K562 (cell line): ENCODE measurements around the gene NDP. TPM values are rescaled to one million over a fixed set of nuclear protein-coding genes. Genes with fewer than 3 reads are reported as not detected.

Experiments
- ATAC-seq: fragments of 200-7000 bp; cut with Tn5 transposase; 3 replicates; pipeline ENCODE4 v1.9.1; 2020; ENCODE audit warnings: moderate library complexity
- BruUV-seq: library from RNA; stranded (reverse); fragments of 400-500 nt; replicated peaks from 2 replicates; lab custom pipeline; 2021; lab: Mats Ljungman, UMichigan
- CTCF ChIA-PET: fragments of 300-600 bp; formaldehyde crosslinking; extraction: SDS; loops from one replicate; lab custom pipeline; 2021; ENCODE audit warnings: low intra/inter-chr PET ratio; lab: Yijun Ruan, JAX
- POLR2A ChIA-PET: fragments of 300-600, 350-650 bp; sonication (Branson Sonifier 250); formaldehyde crosslinking; extraction: SDS; loops from one replicate; lab custom pipeline; 2021; ENCODE audit warnings: antibody characterized with exemption, inconsistent platforms; lab: Yijun Ruan, JAX
- DNase-seq, 4 experiments: peaks; one replicate each; pipeline versions ENCODE4 v3.0.0 to v3.0.0-alpha.2; 2011 to 2018; ENCODE audit warnings: low spot score in 3 of 4, mixed read lengths in 3 of 4; ENCODE audit errors: extremely low read depth in 1 of 4
- FAIRE-seq: peaks from 2 replicates; lab custom pipeline; 2011; peaks lifted over from hg19 to GRCh38; lab: Jason Lieb, UNC
- H2AFZ ChIP-seq: 2 replicates; pipeline ENCODE4 v1.6.0; 2011; ENCODE audit warnings: low read depth, low read length, control low read depth, inconsistent platforms
- H3K27ac ChIP-seq: fragments of 200-600 bp; 3 replicates; pipeline ENCODE4 v1.8.0; 2011; ENCODE audit warnings: low read depth, mild to moderate bottlenecking, control low read depth, inconsistent platforms, low read length, moderate library complexity, mixed read lengths; ENCODE audit errors: extremely low read depth
- H3K27me3 ChIP-seq, 2 experiments: fragments of 300-600 bp in 1 of 2; 2 replicates in 1 of 2; 3 replicates in 1 of 2; pipeline versions ENCODE4 v1.6.0 to v1.8.0; 2011; ENCODE audit warnings: inconsistent platforms in 2 of 2, low read length in 2 of 2, mild to moderate bottlenecking in 1 of 2, mixed read lengths in 1 of 2, moderate library complexity in 1 of 2; ENCODE audit not compliant: control insufficient read depth in 2 of 2, insufficient read depth in 2 of 2
- H3K36me3 ChIP-seq: fragments of 300-600 bp; 3 replicates; pipeline ENCODE4 v1.8.0; 2011; ENCODE audit warnings: mild to moderate bottlenecking, low read length, inconsistent platforms; ENCODE audit not compliant: control insufficient read depth, insufficient read depth
- H3K4me1 ChIP-seq, 2 experiments: fragments of 200-600 bp in 1 of 2; replicated peaks in 1 of 2; 2 replicates in 1 of 2; 3 replicates in 1 of 2; pipeline versions ENCODE4 v1.5.1 to v1.8.0; 2011; ENCODE audit warnings: inconsistent platforms in 2 of 2, low read length in 2 of 2, mild to moderate bottlenecking in 1 of 2, mixed read lengths in 1 of 2, moderate library complexity in 1 of 2; ENCODE audit not compliant: control insufficient read depth in 2 of 2, insufficient read depth in 2 of 2
- H3K4me2 ChIP-seq: 2 replicates; pipeline ENCODE4 v1.6.1; 2011; ENCODE audit warnings: low read length, control low read depth, inconsistent platforms, mixed read lengths; ENCODE audit not compliant: insufficient read depth
- H3K4me3 ChIP-seq: fragments of 200-600 bp; sonication (generic), shearing (Covaris generic); 2 replicates; pipeline ENCODE4 v1.5.1; 2016; ENCODE audit warnings: control low read depth, inconsistent platforms
- H3K79me2 ChIP-seq: fragments of 200-600 bp; 3 replicates; pipeline ENCODE4 v1.8.0; 2011; ENCODE audit warnings: low read length, inconsistent platforms; ENCODE audit not compliant: control insufficient read depth, insufficient read depth
- H3K9ac ChIP-seq, 2 experiments: 2 replicates each; pipeline versions ENCODE4 v1.6.0 to v1.6.1; 2011; ENCODE audit warnings: low read depth in 2 of 2, low read length in 2 of 2, control low read depth in 1 of 2, inconsistent platforms in 1 of 2, mild to moderate bottlenecking in 1 of 2, mixed read lengths in 1 of 2; ENCODE audit not compliant: insufficient read depth in 1 of 2
- H3K9me1 ChIP-seq: one replicate; pipeline ENCODE4 v1.6.0; 2011; ENCODE audit warnings: inconsistent platforms, mild to moderate bottlenecking, low read length, moderate library complexity; ENCODE audit not compliant: control insufficient read depth, insufficient read depth
- H3K9me3 ChIP-seq: replicated peaks from 2 replicates; pipeline ENCODE4 v1.5.1; 2011; ENCODE audit warnings: low read depth, low read length, inconsistent platforms; ENCODE audit not compliant: control insufficient read depth, insufficient read depth
- H4K20me1 ChIP-seq: replicated peaks from 2 replicates; pipeline ENCODE4 v1.6.1; 2011; ENCODE audit warnings: low read length, inconsistent platforms, mixed read lengths; ENCODE audit not compliant: control insufficient read depth, insufficient read depth
- BHLHE40 ChIP-seq: IDR thresholded peaks from 2 replicates; pipeline ENCODE4 v1.6.1; 2011; ENCODE audit warnings: low read length, improper control_type of control experiment
- BRCA1 ChIP-seq, 2 experiments: fragments of 450-650 bp in 1 of 2; sonication (generic) in 1 of 2; formaldehyde crosslinking in 1 of 2; IDR thresholded peaks; 2 replicates each; pipeline versions ENCODE4 v1.5.0 to v1.6.1; 2017 to 2020; ENCODE audit warnings: mild to moderate bottlenecking in 1 of 2, missing genetic modification reagents in 1 of 2
- GTF2E2 ChIP-seq: fragments of 200-800 bp; sonication (Bioruptor generic); IDR thresholded peaks from 2 replicates; pipeline ENCODE4 v1.6.1; 2016; ENCODE audit warnings: missing genetic modification characterization, missing compliant biosample characterization
- KLF6 ChIP-seq: fragments of 250-450 bp; sonication (Bioruptor Pico); IDR thresholded peaks from 2 replicates; pipeline ENCODE4 v1.4.0; 2020; ENCODE audit warnings: mild to moderate bottlenecking, moderate library complexity, borderline replicate concordance
- NFRKB ChIP-seq: fragments of 450-650 bp; IDR thresholded peaks from 2 replicates; pipeline ENCODE4 v1.6.1; 2016; ENCODE audit warnings: low read depth
- PYGO2 ChIP-seq: fragments of 450-650 bp; IDR thresholded peaks from 2 replicates; pipeline ENCODE4 v1.6.1; 2016; ENCODE audit warnings: mild to moderate bottlenecking, missing genetic modification characterization, moderate library complexity, missing compliant biosample characterization
- RBBP5 ChIP-seq: fragments of 200-600 bp; sonication (generic); IDR thresholded peaks from 2 replicates; pipeline ENCODE4 v1.6.1; 2012; ENCODE audit warnings: borderline replicate concordance, mild to moderate bottlenecking, low read length, control low read depth, inconsistent platforms; ENCODE audit not compliant: insufficient read depth, poor library complexity, severe bottlenecking
- SAFB ChIP-seq: fragments of 200-400 bp; formaldehyde crosslinking; IDR thresholded peaks from 2 replicates; pipeline ENCODE4 v1.6.1; 2017; ENCODE audit warnings: low read depth, low read length, borderline replicate concordance
- SMC3 ChIP-seq: conservative IDR thresholded peaks from 2 replicates; pipeline ENCODE4 v1.6.1; 2011; ENCODE audit warnings: low read depth, low read length, improper control_type of control experiment; ENCODE audit not compliant: insufficient read depth
- ZNF778 ChIP-seq: fragments of 450-650 bp; formaldehyde crosslinking; IDR thresholded peaks from 2 replicates; pipeline ENCODE4 v1.4.0; 2020; ENCODE audit warnings: mild to moderate bottlenecking, moderate library complexity
- in situ Hi-C: fragments of 300-500 bp; cut with MboI; formaldehyde crosslinking; loops from 4 replicates; pipeline ENCODE4 v1.15.0; 2018; ENCODE audit warnings: inconsistent platforms, mixed read lengths
- intact Hi-C: fragments of 100-400 bp; cut with micrococcal nuclease; formaldehyde crosslinking; loops from 2 replicates; pipeline ENCODE4 v1.14.2; 2022
- polyA plus RNA-seq, 8 experiments: library from polyadenylated mRNA; depleted of rRNA in 4 of 8; stranded (reverse) in 5 of 8; unstranded in 3 of 8; fragments of >200 nt; fragmentation: Nextera tagmentation in 2 of 8; fragmentation: Illumina TruSeq in 1 of 8; extraction: Ambion mirVana in 2 of 8; extraction: Trizol in 1 of 8; gene quantifications; 2 replicates each; pipeline versions ENCODE4 v1.2.1 to v1.2.3, GENCODE V29; 2011 to 2014; ENCODE audit warnings: inconsistent platforms in 1 of 8, missing spikeins in 1 of 8
- total RNA-seq, 7 experiments: library from RNA; depleted of rRNA in 6 of 7; stranded (reverse); fragments of >200 nt in 6 of 7; fragmentation: Illumina TruSeq in 2 of 7; extraction: Trizol in 2 of 7; gene quantifications; 2 replicates each; pipeline versions ENCODE4 v1.2.1 to v1.2.3, GENCODE V29; 2011 to 2021; ENCODE audit warnings: low replicate concordance in 1 of 7
- TF ChIP-seq, protein P1 (sequence below): fragments of 200-800 bp; sonication (Bioruptor generic); IDR thresholded peaks from 2 replicates; pipeline ENCODE4 v1.6.1; 2017; ENCODE audit warnings: missing genetic modification characterization, missing compliant biosample characterization
- TF ChIP-seq, protein P2 (sequence below): sonication (generic); formaldehyde crosslinking; IDR thresholded peaks from 2 replicates; pipeline ENCODE4 v1.4.0; 2020; ENCODE audit warnings: mild to moderate bottlenecking, missing genetic modification reagents

NDP gene
- total and polyA plus RNA-seq, 9 of the 15 experiments (the other 6 are each of a cell fraction or from before 2014, with no cell fraction given), result not detected

DNA sequence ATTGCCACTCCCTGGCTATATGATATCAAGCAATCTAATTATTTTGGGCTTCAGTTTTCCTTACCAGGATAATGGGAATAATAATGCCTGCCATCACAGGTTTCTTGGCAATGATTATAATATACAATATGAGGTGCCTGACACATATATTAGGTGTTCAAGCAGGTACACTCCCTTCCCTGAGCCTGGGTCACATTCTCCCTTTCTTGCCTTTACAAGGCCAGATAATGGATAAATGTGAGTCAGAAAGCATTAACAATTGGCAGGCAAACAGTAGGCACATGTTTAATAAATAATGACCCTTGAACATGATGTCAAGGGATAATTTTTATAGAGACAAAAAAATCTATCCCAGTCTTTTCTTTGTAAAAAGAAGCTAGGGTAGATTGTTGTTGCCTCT lies 17.2 kb downstream of the NDP start:
- H3K4me1 ChIP-seq, result no peaks in the 10 kb centered on the region
- CTCF ChIA-PET, result no interaction called here
- H2AFZ ChIP-seq, result no peak overlapping the region
- intact Hi-C loops (loop anchor here (5.0 to 10.0 kb wide), 2 partner anchors 121 to 286 kb away; no protein-coding TSS in a partner anchor), in situ Hi-C loops (loop anchor here (25.0 kb wide), 1 partner anchor 1106 kb away; no protein-coding TSS in a partner anchor)
- ATAC-seq, result no peak
- DNase-seq, result no peak
- no peaks in the 10 kb centered on the region for H3K9me3 ChIP-seq
- no TSS peak for BruUV-seq
- no peak overlapping the region for H3K4me2 ChIP-seq
- no peaks in the 10 kb centered on the region for H3K79me2 ChIP-seq
- H3K27me3 ChIP-seq, result no peaks in the 10 kb centered on the region
- H4K20me1 ChIP-seq, result no peaks in the 10 kb centered on the region
- no peak overlapping the region for H3K27ac ChIP-seq
- H3K9ac ChIP-seq, result no peak overlapping the region
- no peak overlapping the region for H3K4me3 ChIP-seq
- no peaks in the 10 kb centered on the region for H3K9me1 ChIP-seq
- TF ChIP-seq KLF6 (CRISPR knock-in tag), result no peak
- no peak for TF ChIP-seq GTF2E2
- no peak for TF ChIP-seq ZNF778
- no peak for TF ChIP-seq BHLHE40
- TF ChIP-seq BRCA1 (IDR thresholded peaks at IDR 0.05), result no peak
- no peak for TF ChIP-seq BRCA1 (CRISPR knock-in tag; IDR thresholded peaks at IDR 0.05)
- no peak for TF ChIP-seq SMC3
- no peak for TF ChIP-seq NFRKB
- TF ChIP-seq, protein P1, sequence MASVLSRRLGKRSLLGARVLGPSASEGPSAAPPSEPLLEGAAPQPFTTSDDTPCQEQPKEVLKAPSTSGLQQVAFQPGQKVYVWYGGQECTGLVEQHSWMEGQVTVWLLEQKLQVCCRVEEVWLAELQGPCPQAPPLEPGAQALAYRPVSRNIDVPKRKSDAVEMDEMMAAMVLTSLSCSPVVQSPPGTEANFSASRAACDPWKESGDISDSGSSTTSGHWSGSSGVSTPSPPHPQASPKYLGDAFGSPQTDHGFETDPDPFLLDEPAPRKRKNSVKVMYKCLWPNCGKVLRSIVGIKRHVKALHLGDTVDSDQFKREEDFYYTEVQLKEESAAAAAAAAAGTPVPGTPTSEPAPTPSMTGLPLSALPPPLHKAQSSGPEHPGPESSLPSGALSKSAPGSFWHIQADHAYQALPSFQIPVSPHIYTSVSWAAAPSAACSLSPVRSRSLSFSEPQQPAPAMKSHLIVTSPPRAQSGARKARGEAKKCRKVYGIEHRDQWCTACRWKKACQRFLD (CRISPR knock-in tag), result no peak
- TF ChIP-seq SAFB, result no peak
- no peak for TF ChIP-seq RBBP5
- no peak for TF ChIP-seq PYGO2 (tag)
- TF ChIP-seq, protein P2, sequence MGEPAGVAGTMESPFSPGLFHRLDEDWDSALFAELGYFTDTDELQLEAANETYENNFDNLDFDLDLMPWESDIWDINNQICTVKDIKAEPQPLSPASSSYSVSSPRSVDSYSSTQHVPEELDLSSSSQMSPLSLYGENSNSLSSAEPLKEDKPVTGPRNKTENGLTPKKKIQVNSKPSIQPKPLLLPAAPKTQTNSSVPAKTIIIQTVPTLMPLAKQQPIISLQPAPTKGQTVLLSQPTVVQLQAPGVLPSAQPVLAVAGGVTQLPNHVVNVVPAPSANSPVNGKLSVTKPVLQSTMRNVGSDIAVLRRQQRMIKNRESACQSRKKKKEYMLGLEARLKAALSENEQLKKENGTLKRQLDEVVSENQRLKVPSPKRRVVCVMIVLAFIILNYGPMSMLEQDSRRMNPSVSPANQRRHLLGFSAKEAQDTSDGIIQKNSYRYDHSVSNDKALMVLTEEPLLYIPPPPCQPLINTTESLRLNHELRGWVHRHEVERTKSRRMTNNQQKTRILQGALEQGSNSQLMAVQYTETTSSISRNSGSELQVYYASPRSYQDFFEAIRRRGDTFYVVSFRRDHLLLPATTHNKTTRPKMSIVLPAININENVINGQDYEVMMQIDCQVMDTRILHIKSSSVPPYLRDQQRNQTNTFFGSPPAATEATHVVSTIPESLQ (CRISPR knock-in tag), result no peak
- TF ChIP-seq, all 486 proteins: peak for 0
- no peaks in the 10 kb centered on the region for H3K36me3 ChIP-seq
- no peak for FAIRE-seq
- POLR2A ChIA-PET, result no interaction called here
